Activated CD8-positive, alpha-beta memory T cell treated with anti-CD3 and anti-CD28 coated beads for 1 hour (primary cell): Measurements from ENCODE around the gene TSPAN18.

ENCODE experiments used
- DNase-seq, 2 donors: peaks; one replicate each; pipeline ENCODE4 v3.0.0-alpha.2; 2020; ENCODE audit warnings: low read depth in 1 of 2; ENCODE audit errors: extremely low read depth in 1 of 2

Gene TSPAN18

GRCh38 chr11:44969651-44970252 is 243.0 kb downstream of the TSPAN18 start:
- no peak for DNase-seq

DNA sequence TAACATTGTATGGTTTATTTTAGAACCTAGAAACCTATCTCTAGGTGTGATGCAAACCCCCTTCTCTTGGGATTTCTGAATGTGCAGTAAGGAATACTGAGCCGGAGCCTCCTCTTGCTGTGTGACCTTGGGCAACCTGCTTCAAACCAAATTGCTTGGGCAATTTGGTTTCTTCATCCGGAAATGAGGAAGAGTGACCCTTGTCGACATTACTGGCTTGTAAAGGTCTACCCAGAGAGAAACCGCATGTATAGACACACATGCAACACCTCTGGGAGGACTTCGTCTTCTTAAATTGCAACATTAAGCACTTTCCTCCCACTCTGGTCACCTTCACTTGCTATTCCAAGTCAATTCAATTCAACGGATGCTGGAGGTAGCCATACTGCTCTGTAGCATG is 243.5 kb downstream of the TSPAN18 start:
- DNase-seq: no peak

DNA sequence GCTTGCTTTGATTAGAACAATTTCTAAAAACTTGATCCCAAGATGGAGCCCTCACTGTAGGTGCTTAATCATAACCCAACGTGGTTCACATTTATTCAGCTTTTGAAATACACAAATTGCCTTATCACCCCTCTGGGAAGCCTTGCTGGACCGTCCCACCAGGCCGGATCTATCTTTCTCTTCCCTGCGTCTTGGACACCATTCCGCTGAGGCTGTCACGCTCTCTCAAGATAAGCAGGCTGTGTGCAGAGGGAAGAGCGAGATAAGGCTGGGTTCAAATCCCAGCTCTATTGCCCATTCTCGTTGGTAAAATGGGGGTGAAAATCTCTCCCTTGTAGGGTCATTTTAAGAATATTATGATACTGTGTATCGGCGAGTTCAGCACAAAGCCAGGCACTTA is 244.4 kb downstream of the TSPAN18 start:
- no peak for DNase-seq

DNA sequence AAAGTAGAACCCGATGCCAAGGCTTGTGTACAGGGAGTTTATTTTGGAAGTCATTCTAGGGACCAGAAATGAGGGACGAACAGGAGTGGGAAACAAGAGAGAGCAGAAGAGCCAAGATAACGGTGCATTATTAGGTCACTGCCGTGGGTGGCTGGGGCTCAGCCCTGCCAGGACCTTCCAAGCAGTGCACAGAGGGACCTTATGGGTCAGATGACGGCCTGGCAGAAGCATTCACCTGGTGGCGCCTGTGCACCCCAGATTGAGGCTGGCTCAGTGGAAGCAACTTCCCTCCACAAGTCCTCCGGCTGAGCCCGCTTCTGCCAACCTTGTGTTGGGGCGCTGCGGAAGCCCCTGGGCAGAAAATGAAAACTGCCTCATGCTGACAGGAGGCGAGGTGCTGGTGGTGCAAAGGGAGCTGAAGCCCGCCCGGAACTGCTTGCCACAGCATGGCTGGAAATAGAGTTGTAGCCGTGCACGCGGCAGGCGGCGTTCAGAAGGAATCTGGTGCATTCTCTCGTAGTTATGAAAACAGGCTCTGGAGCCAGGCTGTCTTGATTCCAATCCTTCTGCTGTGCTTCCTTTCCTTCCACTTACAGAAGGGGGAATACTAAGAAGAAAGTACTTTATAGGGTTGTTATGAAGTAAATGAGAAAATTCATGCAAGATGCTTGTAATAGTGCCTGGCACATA is 246.1 kb downstream of the TSPAN18 start:
- DNase-seq: no peak

DNA sequence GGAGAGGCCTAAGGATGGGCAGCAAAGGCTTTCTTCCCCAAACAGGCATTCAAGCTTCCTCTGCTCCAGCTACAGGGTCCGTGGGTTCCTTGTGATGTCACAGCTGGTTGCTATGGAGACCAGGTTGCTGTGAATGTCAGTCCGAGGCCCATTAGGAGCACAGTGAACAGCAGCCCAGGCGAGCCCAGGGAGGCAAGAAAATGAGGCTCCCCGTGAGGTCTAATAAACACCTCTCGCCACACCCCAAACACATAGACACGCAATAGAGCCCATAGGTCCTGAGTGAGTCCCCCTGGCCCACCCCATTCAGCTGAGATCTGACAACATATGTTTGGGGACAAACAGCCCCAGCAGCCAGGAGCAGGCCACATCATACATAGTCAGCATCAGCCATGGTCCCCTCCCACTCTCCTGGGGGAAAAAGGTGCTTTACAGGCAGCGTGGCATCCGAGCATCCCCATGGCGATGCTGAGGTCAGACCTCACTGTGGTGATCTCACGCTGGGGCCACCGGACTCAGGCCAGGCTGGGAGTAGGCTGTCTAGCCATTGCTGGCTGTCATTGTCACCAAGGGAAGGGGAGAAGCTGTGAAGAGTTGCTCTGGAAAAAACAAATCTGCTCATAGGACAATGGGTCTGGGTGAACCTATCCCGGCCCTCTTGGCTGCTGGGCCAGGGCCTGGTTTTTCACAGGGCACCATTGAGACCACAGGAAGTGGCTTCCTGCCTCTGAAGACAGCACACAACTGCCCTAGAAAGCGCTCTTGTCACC is 247.1 kb downstream of the TSPAN18 start:
- DNase-seq: no peak

DNA sequence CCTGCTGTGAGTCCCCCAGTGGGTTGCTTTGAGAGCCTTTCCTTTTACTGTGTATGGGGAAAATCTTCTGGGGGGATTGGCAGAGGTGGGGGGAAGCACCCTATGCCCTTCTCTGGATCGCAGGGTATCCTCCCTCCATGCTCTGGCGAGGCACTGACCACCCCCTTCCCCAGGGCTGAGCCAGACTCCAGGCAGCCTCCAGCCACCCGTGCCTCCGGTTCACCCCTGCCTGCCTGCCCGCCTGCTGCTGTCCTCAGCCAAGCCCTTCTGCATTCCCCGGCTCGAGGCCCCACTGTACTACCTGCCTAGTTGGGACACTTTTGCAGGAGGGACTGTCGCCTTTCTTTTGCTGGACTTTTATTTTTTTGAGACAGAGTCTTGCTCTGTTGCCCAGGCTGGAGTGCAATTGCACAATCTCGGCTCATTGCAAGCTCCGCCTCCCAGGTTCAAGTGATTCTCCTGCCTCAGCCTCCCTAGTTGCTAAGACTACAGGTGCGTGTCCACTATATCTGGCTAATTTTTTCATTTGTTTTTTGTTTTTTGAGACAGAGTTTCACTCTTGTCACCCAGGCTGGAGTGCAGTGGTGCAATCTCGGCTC is 247.7 kb downstream of the TSPAN18 start:
- DNase-seq: no peak

DNA sequence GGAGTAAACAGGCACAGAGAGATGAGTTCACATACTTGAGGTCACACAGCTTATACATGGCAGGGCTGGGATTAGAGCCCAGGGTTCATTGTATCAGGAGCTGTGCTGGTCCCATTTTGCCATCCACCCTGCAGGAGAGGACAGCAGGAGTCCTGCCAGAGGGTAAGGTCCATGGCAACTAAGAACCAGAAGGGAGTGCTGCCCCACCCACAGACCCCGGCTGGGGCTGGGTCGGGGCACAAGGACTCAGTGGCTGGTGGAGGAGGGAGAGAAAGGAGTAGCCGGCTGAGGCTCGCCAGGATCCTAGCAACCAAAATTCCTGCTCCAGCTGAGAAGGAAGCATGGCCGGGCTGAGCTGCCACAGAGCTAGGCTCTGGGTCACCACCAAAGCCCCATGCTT is 249.8 kb downstream of the TSPAN18 start:
- DNase-seq: no peak

DNA sequence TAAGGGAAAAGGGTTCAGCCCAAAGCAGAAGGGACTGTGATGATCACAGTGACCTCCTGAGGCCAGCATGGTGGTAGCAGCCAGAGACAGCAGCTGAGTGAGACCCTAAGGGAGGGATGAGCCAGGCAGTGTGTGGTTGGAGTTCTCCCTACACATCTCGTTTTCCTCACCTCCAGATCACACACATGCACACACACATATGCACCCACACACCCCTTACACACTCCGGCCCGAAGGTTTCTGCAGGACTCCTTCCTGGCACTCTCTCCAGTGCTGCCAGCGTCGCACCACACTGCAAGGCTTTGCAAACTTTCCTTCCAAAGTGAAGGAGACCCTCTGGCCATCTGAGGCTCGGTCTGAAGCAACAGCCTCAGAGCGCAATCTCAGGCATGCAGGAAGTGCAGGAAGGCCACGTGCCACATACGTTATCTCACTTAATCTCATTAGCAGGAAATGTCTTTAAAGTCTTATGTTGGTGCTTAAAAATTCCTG is 250.8 kb downstream of the TSPAN18 start:
- no peak for DNase-seq

GRCh38 chr11:44978274-44978960 is 251.7 kb downstream of the TSPAN18 start:
- DNase-seq: no peak

GRCh38 chr11:44978961-44979331 is 252.2 kb downstream of the TSPAN18 start:
- DNase-seq: no peak

- no peak for DNase-seq
Measured at GRCh38 chr11:44979543-44980399, 253.0 kb downstream of the TSPAN18 start.

GRCh38 chr11:44980533-44981427 is 254.0 kb downstream of the TSPAN18 start:
- DNase-seq: no peak
